Ascending aorta (tissue), 2 donors: ENCODE data around the gene MRGPRD. TPM values are rescaled to one million over a fixed set of nuclear protein-coding genes. Genes with fewer than 3 reads are reported as not detected.

ENCODE experiments used
- DNase-seq, 2 donors: peaks; one replicate each; pipeline ENCODE4 v3.0.0-alpha.2; 2019; ENCODE audit warnings: low spot score in 2 of 2
- H3K27ac ChIP-seq, 2 donors: fragments of 200-600 bp; sonication (generic); one replicate each; pipeline ENCODE4 v1.5.1; 2016 to 2017; ENCODE audit warnings: mild to moderate bottlenecking in 1 of 2
- H3K27me3 ChIP-seq: fragments of 200-600 bp; sonication (generic); one replicate; pipeline ENCODE4 v1.5.1; 2017
- H3K36me3 ChIP-seq, 2 donors: fragments of 200-600 bp; sonication (generic); one replicate each; pipeline ENCODE4 v1.5.1; 2016
- H3K4me1 ChIP-seq, 2 donors: fragments of 200-600 bp; sonication (generic); one replicate each; pipeline ENCODE4 v1.5.1; 2016 to 2017; ENCODE audit warnings: mild to moderate bottlenecking in 1 of 2
- H3K4me3 ChIP-seq, 2 donors: fragments of 200-600 bp; sonication (generic); one replicate each; pipeline ENCODE4 v1.5.1; 2016 to 2017; ENCODE audit warnings: mild to moderate bottlenecking in 1 of 2
- H3K9me3 ChIP-seq, 2 donors: fragments of 200-600 bp; sonication (generic); one replicate each; pipeline ENCODE4 v1.5.1; 2016
- CTCF ChIP-seq, 3 experiments: fragments of 200-600 bp in 2 of 3; fragments of 450-650 bp in 1 of 3; sonication (generic) in 2 of 3; IDR thresholded peaks; one replicate each; pipeline ENCODE4 v1.5.1; 2016 to 2019; ENCODE audit warnings: antibody characterized with exemption in 3 of 3, mild to moderate bottlenecking in 1 of 3, moderate library complexity in 1 of 3
- intact Hi-C: fragments of 100-400 bp; cut with DNase I; formaldehyde crosslinking; loops from one replicate; pipeline ENCODE4 v1.15.1; 2023
- total RNA-seq: library from RNA; depleted of rRNA; stranded (reverse); fragments of >200 nt; gene quantifications from one replicate; pipeline ENCODE4 v1.1.0, GENCODE V29; 2016

MRGPRD gene
- total RNA-seq, 1 donor from 2014 or later = not detected

- Histone ChIP-seq H3K36me3 (peaks cover 54 to 70% of the 10 kb centered on the region in 2 donors), H3K27ac (no peak overlapping the region)
Measured at GRCh38 chr11:68930991-68931855, 49.6 kb downstream of the MRGPRD start.

More at GRCh38 chr11:68930991-68931855, 49.6 kb downstream of the MRGPRD start:
- intact Hi-C loops = no loop called here
- Histone ChIP-seq H3K4me3 (no peak overlapping the region), H3K9me3 (peaks cover 0 to 3% of the 10 kb centered on the region in 2 donors), H3K4me1 (peaks cover 10 to 16% of the 10 kb centered on the region in 2 donors), H3K27me3 (no peaks in the 10 kb centered on the region)
- no peak for TF ChIP-seq CTCF (IDR thresholded peaks at IDR 0.05)
- no peak for DNase-seq

Other genes starting within 250 kb of the MRGPRD start
- not detected for gene TESMIN, start 229.5 kb downstream of the MRGPRD start, total RNA-seq
- gene CPT1A, start 139.1 kb downstream of the MRGPRD start, total RNA-seq = 76.3 TPM
- 14.2 TPM for gene MRPL21, start 77.2 kb downstream of the MRGPRD start, total RNA-seq
- 52.0 TPM for gene IGHMBP2, start 77.1 kb downstream of the MRGPRD start, total RNA-seq
- gene MRGPRF, start 32.3 kb upstream of the MRGPRD start, total RNA-seq = 209 TPM
- gene TPCN2, start 67.9 kb upstream of the MRGPRD start, total RNA-seq = 24.9 TPM
- gene SMIM38, start 174.9 kb upstream of the MRGPRD start, total RNA-seq = 3.1 TPM